Measurements from ENCODE around the gene VTCN1. TPM values are rescaled to one million over a fixed set of nuclear protein-coding genes. Genes with fewer than 3 reads are reported as not detected.

The VTCN1 gene
- total RNA-seq, 1 donor from 2014 or later: 0.96 TPM

DNA sequence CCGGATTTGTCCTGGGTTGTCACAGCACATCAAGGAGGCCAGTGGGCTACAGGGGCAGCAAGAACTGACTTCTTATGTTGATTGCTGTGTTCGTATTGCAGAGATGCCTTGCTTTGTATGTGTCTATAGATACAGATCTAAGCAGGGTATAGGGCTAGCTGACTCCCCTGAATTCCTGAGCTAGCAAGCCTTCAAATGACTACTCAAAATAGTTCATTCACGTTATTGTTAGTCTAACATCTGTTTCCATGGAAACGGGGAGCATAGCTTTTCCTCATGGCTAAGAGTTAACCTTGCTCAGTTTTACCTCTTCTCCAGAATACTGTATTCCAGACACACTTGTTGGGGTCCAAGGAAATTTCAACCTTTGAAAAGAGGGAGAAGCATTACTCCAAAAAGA, 113.3 kb downstream of the VTCN1 start:
- DNase-seq (ENCODE audit: low spot score): no peak

DNA sequence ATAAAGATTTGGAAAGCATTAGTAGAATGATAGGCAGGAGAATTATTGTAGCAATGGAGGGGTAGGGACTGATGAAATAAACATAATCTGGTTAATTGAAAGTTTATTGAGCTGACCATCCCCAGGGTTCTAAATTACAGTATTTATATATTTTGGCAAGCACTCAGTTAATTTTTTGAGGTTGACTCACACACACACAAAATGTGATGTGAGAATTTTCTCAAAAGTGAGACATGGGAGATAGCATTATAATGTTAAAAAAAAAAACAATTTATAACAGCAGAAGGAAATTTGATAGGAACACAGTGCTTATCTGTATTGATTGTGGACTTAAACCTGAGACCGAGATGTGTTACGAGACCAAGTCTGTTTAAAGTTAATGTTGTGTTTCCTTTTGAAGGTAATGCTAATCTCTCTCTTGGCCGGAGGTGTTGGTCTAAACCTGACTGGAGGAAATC, 113.7 kb downstream of the VTCN1 start:
- DNase-seq (ENCODE audit: low spot score): no peak

DNA sequence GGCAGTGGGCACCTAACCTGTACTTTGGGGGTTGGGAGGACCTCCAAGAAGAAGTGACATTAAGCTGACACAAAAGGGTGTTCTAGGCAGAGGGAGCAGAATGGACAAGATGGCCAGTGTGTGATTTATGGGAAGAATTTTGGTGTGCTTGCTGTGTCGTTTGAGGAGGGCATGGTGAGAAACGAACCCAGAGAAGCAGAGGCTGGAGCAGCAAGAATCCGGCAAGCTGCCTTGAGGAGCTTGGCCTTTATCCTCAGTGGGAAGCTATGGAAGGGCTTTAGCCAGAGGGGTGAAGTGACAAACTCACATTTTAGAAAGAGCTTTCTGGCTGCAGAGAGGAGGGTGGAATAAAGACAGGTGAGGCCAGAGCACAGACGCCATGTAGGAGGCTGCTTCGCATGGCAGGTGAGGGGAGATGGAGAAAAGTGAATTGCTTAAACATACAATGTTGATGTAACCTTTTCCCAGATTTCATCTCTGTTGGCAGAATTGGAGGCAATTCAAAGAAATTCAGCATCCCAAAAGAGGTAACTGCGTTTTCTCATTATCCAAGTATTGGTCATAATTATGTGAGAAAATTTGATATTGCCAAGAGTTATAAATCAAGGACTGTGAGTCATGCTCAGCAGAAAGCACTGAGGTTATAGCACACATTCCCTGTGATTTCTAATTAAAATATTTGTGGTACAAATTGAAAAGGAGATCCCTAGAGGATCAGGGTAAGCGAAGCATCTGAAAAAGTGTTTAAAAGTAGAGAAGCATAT, 115.7 kb downstream of the VTCN1 start:
- DNase-seq (ENCODE audit: low spot score): no peak

DNA sequence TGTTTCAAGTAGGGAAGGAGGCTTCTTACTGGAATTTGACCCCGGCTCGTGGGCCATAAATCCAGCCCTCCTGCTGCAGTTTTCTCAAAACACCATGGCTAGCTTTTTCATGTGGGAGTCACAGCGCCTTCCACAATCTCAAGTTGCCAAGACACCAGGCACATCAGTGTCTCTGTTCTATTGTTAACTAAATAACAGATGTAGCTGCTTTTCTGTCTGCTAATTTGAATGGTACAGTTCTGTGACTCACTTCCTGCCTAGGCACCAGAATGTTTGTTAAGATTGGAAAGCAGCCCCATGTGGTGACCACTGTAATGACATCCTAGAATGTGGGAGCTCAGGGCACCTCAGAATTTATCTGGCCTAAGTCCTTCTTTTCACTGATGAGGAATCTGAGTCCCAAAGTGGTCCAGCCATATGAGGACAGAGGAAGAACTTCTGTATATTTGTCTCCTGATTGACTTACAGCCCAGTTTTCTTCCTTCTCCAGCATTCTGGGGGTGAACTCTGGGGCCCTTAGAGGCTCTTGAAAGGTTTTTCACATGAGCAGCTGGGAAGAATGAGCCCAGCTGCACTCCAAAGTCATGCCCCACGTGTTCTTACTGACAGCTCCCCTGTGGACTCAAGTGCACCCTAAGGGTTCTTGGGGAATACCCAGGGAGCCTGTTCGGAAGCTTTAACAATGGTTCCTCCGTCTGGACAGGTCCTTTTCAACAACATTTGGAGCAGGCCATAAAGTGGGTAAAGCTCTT, 116.7 kb downstream of the VTCN1 start:
- peak; percentile 3 for DNase-seq (ENCODE audit: low spot score)

Other genes starting within 250 kb of the VTCN1 start
- gene CD101, start 209.2 kb downstream of the VTCN1 start, total RNA-seq (ENCODE audit: insufficient read depth, low replicate concordance): 0.48 TPM
- gene TTF2, start 150.6 kb downstream of the VTCN1 start, total RNA-seq (ENCODE audit: insufficient read depth, low replicate concordance): 16.1 TPM
- gene TRIM45, start 89.2 kb downstream of the VTCN1 start, total RNA-seq (ENCODE audit: insufficient read depth, low replicate concordance): 12.0 TPM
- 69.8 TPM for gene MAN1A2, start 156.5 kb upstream of the VTCN1 start, total RNA-seq (ENCODE audit: insufficient read depth, low replicate concordance)